Measurements from ENCODE around the gene PRDM16. TPM values are rescaled to one million over a fixed set of nuclear protein-coding genes. Genes with fewer than 3 reads are reported as not detected.

Gene PRDM16
- total RNA-seq, 1 experiment from 2014 or later: 22.3 TPM

DNA sequence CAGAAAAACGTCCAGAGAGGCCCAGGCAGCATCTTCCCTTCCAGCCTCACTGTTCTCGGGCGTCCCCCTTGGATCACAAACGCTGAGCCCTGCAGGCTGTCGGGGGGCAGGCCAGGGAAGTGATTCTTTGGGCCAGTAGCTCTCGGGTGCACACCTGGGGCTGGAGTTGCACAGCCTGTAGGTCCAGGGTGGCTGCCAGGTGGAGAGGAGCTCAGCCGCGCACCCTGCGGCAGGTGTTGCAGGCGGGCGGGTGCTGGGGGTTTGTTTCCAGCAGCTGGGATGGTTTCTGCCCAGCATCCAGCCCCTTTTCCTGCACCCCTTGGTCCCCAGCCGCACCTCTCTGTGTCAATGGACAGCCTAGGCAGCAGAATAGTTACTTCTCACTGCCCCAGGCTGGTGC lies 15.7 kb downstream of the PRDM16 start:
- BruUV-seq (replicated peaks): no TSS peak
- Histone ChIP-seq H3K27me3 (ENCODE audit: control insufficient read depth, insufficient read depth, low read length) (no peaks in the 10 kb centered on the region), H3K36me3 (ENCODE audit: control insufficient read depth, insufficient read depth, low read length) (no peaks in the 10 kb centered on the region), H3K4me1 (ENCODE audit: control insufficient read depth, insufficient read depth, low read length) (peaks cover 4% of the 10 kb centered on the region), H3K27ac (ENCODE audit: low read length) (no peak overlapping the region), H3K4me3 (ENCODE audit: low read depth in 2 of 2, low read length in 2 of 2) (no peak overlapping the region), H3K9me3 (ENCODE audit: control insufficient read depth, insufficient read depth, low read depth, low read length) (no peaks in the 10 kb centered on the region)
- no peak for ATAC-seq
- DNase-seq (ENCODE audit: low read depth, low spot score): no peak
- intact Hi-C loops (cut with micrococcal nuclease; ENCODE audit: unreplicated experiment): no loop called here
- in situ Hi-C loops (cut with HindIII; ENCODE audit: low pct_unique_long_range_greater_than_20kb, low sequenced_read_pairs): no loop called here
- TF ChIP-seq CTCF (IDR thresholded peaks at IDR 0.05) (no peak), SIN3A (IDR thresholded peaks at IDR 0.05; ENCODE audit: borderline replicate concordance, insufficient read depth, low read depth, low read length) (no peak), TCF7L2 (IDR thresholded peaks at IDR 0.05; ENCODE audit: low read depth, low read length) (no peak), POLR2AphosphoS5 (IDR thresholded peaks at IDR 0.05; ENCODE audit: low read depth, low read length) (no peak)
- TF ChIP-seq, protein P1, sequence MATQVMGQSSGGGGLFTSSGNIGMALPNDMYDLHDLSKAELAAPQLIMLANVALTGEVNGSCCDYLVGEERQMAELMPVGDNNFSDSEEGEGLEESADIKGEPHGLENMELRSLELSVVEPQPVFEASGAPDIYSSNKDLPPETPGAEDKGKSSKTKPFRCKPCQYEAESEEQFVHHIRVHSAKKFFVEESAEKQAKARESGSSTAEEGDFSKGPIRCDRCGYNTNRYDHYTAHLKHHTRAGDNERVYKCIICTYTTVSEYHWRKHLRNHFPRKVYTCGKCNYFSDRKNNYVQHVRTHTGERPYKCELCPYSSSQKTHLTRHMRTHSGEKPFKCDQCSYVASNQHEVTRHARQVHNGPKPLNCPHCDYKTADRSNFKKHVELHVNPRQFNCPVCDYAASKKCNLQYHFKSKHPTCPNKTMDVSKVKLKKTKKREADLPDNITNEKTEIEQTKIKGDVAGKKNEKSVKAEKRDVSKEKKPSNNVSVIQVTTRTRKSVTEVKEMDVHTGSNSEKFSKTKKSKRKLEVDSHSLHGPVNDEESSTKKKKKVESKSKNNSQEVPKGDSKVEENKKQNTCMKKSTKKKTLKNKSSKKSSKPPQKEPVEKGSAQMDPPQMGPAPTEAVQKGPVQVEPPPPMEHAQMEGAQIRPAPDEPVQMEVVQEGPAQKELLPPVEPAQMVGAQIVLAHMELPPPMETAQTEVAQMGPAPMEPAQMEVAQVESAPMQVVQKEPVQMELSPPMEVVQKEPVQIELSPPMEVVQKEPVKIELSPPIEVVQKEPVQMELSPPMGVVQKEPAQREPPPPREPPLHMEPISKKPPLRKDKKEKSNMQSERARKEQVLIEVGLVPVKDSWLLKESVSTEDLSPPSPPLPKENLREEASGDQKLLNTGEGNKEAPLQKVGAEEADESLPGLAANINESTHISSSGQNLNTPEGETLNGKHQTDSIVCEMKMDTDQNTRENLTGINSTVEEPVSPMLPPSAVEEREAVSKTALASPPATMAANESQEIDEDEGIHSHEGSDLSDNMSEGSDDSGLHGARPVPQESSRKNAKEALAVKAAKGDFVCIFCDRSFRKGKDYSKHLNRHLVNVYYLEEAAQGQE (IDR thresholded peaks at IDR 0.05; ENCODE audit: insufficient read depth in 1 of 2, low read depth in 2 of 2, low read length in 1 of 2): no peak
- ChIA-PET CTCF (no interaction called here), POLR2A (no interaction called here)

GRCh38 chr1:3085721-3086120 lies 16.7 kb downstream of the PRDM16 start:
- H3K4me3 ChIP-seq (ENCODE audit: low read depth in 2 of 2, low read length in 2 of 2): no peak overlapping the region
- TF ChIP-seq SIN3A (IDR thresholded peaks at IDR 0.05; ENCODE audit: borderline replicate concordance, insufficient read depth, low read depth, low read length) (no peak), POLR2AphosphoS5 (IDR thresholded peaks at IDR 0.05; ENCODE audit: low read depth, low read length) (no peak), CTCF (IDR thresholded peaks at IDR 0.05) (no peak), TCF7L2 (IDR thresholded peaks at IDR 0.05; ENCODE audit: low read depth, low read length) (no peak)
- TF ChIP-seq, protein P1 (IDR thresholded peaks at IDR 0.05; ENCODE audit: insufficient read depth in 1 of 2, low read depth in 2 of 2, low read length in 1 of 2): no peak
- BruUV-seq (replicated peaks): no TSS peak
- no peaks in the 10 kb centered on the region for H3K9me3 ChIP-seq (ENCODE audit: control insufficient read depth, insufficient read depth, low read depth, low read length)
- H3K36me3 ChIP-seq (ENCODE audit: control insufficient read depth, insufficient read depth, low read length): no peaks in the 10 kb centered on the region
- no peak overlapping the region for H3K27ac ChIP-seq (ENCODE audit: low read length)
- ChIA-PET POLR2A (no interaction called here), CTCF (no interaction called here)
- no peaks in the 10 kb centered on the region for H3K27me3 ChIP-seq (ENCODE audit: control insufficient read depth, insufficient read depth, low read length)
- in situ Hi-C loops (cut with HindIII; ENCODE audit: low pct_unique_long_range_greater_than_20kb, low sequenced_read_pairs) (no loop called here), intact Hi-C loops (cut with micrococcal nuclease; ENCODE audit: unreplicated experiment) (no loop called here)
- ATAC-seq: no peak; the same call in 1 of the 2 replicates
- no peak for DNase-seq (ENCODE audit: low read depth, low spot score)
- peaks cover 4% of the 10 kb centered on the region for H3K4me1 ChIP-seq (ENCODE audit: control insufficient read depth, insufficient read depth, low read length)
